Activated CD8-positive, alpha-beta memory T cell treated with anti-CD3 and anti-CD28 coated beads for 36 hours (primary cell): ENCODE results near the gene NUTM2B. TPM values are rescaled to one million over a fixed set of nuclear protein-coding genes. Genes with fewer than 3 reads are reported as not detected.
"Not testable (repeated sequence)": the region's sequence is repeated elsewhere in the genome, so short reads cannot be mapped to it uniquely, and the experiment has no call there.

Experiments
- CTCF ChIA-PET: fragments of 350-600 bp; sonication (Branson Sonifier 250); formaldehyde crosslinking; loops from one replicate; lab custom pipeline; 2021; ENCODE audit warnings: antibody characterized with exemption; lab: Charles Lee
- POLR2A ChIA-PET: fragments of 350-600 bp; sonication (Branson Sonifier 250); formaldehyde crosslinking; loops from one replicate; lab custom pipeline; 2021; ENCODE audit warnings: antibody characterized with exemption; lab: Charles Lee
- total RNA-seq, 2 experiments: library from RNA; stranded (reverse); gene quantifications; one replicate each; pipeline ENCODE4 v1.2.3, GENCODE V29; 2021

NUTM2B gene, protein sequence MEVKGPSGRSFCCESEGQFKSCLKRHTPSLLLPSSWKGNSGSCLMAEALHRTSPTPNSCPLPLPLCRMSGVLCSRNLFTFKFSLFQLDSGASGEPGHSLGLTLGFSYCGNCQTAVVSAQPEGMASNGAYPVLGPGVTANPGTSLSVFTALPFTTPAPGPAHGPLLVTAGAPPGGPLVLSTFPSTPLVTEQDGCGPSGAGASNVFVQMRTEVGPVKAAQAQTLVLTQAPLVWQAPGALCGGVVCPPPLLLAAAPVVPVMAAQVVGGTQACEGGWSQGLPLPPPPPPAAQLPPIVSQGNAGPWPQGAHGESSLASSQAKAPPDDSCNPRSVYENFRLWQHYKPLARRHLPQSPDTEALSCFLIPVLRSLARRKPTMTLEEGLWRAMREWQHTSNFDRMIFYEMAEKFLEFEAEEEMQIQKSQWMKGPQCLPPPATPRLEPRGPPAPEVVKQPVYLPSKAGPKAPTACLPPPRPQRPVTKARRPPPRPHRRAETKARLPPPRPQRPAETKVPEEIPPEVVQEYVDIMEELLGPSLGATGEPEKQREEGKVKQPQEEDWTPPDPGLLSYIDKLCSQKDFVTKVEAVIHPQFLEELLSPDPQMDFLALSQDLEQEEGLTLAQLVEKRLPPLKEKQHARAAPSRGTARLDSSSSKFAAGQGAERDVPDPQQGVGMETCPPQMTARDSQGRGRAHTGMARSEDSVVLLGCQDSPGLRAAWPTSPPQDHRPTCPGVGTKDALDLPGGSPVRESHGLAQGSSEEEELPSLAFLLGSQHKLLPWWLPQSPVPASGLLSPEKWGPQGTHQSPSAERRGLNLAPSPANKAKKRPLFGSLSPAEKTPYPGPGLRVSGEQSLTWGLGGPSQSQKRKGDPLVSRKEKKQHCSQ
- total RNA-seq = 1 to 10 TPM in 1 of 2 experiments, under 1 TPM in 1; 0.92 to 1.1 TPM

DNA sequence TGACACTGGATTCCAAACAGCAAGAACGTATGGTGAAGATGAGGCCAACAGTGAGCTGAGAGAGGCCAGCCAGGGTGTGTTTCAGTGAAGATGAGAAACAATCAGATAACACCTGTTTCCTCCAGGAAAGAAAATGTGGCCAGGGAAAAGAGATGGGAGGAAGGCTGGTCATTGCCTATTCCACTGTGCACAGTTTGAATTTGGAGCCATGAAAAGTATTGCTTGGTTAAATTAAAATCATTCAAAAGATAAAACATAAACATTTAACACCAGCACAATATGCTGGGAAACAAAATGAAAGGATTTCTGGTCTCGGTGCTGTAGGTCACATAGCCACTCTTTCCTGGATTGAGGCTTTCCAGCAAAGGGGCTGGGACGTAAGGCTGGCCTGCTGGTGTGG is at the start of gene NUTM2B:
Gene NUTM2B (plus strand): TSS at position 301 of the 400 bp plus-strand sequence. CDS start 383 bp downstream, outside the sequence.
- POLR2A ChIA-PET = not testable (repeated sequence)

DNA sequence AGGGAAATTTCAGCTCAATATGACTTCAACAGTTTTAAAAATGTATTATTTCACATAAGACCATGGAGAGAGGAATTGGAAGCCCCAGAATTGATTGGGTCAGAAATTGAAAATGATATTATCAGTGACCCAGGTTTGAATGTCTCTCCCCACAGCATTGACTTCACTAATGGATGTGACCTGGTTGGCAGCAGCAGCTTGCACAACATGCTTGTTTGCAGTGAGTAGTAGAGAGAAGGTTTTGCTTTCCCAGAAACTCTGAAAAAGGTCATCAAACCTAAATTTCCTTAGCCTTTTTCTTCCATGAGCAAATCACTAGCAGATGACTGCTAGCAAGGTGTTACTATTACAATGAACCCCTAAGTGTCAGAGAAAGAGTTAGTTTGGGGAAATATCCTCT is 39.7 kb upstream of the NUTM2B start:
- POLR2A ChIA-PET, CTCF ChIA-PET: not testable (repeated sequence)

More for the DNA sequence above, at the start of gene NUTM2B:
- CTCF ChIA-PET = not testable (repeated sequence)

GRCh38 chr10:79664686-79665085 is 38.3 kb upstream of the NUTM2B start:
- POLR2A ChIA-PET = not testable (repeated sequence)
- CTCF ChIA-PET = interaction anchor here (0.6 kb wide), 1 partner anchor 730 kb away, joined by 5 read pairs; no protein-coding TSS in a partner anchor

DNA sequence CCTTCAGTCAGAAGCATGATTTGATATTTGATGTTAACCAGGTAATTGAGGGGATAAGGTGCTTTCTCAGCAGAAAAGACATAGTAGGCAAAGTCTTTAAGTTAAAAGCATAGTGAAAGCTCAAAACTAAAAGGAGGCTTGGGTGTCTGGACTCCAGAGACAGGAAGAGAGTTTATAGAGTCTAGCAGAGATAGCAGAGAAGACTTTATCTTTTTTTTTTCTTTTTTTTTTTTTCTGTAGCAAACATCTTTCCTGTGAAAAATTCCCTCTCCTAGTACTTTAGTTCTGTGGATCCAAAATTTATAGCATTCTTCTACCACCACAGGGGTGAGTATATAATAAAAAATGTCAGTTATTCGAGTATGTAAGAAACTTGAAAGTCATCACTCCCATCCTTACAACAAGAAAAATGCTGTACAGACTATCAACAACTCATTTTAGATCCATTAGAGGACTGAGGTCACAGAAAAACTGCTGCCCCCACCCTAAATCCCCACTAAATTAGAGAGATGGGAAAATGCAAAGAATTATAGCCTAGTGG is 33.7 kb upstream of the NUTM2B start:
- CTCF ChIA-PET = not testable (repeated sequence)

GRCh38 chr10:79674878-79675277 is 28.1 kb upstream of the NUTM2B start:
- CTCF ChIA-PET, POLR2A ChIA-PET: not testable (repeated sequence)

More for the DNA sequence above, 33.7 kb upstream of the NUTM2B start:
- POLR2A ChIA-PET = not testable (repeated sequence)

DNA sequence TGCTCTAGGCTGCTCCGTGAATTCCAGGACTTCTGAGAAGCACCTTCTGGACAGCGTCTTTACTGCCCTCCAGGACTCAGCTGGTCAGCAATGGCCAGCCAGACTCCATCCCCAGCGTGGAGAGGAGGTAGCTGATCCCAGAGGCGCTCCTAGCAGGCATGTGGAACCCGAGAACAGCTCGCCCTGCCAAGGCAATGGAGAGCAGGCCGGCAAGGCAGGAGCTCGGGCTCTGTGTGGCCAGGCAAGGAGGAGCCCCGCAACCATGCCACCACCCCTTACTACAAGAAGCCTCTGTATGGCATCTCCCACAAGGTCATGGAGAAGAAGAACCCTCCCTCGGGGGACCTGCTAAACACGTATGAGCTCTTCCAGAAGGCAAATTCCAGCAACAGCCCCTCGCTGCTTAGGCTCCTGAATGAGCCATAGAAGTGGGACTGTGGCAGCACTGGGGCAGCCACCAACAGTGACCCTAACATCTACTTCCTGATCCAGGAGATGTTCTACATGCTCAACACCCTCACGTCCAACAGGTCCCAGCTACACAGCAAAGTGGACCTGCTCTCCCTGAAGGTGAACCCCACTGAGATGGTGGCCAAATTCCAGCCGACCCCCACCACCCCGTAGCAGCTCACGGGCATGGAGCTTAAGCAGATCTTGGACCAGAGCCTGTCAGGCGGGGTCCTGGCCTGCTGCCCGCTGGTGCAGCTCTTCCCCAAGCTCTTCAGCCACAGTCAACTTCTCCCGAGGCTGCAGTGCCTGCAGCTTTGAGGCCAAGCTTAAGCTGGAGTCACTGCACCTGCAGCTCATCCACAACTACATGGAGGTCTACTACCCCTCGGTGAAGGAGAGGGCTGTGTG is 19.8 kb upstream of the NUTM2B start:
- POLR2A ChIA-PET, CTCF ChIA-PET: not testable (repeated sequence)

GRCh38 chr10:79683884-79684720 is 18.9 kb upstream of the NUTM2B start:
- POLR2A ChIA-PET, CTCF ChIA-PET: not testable (repeated sequence)

DNA sequence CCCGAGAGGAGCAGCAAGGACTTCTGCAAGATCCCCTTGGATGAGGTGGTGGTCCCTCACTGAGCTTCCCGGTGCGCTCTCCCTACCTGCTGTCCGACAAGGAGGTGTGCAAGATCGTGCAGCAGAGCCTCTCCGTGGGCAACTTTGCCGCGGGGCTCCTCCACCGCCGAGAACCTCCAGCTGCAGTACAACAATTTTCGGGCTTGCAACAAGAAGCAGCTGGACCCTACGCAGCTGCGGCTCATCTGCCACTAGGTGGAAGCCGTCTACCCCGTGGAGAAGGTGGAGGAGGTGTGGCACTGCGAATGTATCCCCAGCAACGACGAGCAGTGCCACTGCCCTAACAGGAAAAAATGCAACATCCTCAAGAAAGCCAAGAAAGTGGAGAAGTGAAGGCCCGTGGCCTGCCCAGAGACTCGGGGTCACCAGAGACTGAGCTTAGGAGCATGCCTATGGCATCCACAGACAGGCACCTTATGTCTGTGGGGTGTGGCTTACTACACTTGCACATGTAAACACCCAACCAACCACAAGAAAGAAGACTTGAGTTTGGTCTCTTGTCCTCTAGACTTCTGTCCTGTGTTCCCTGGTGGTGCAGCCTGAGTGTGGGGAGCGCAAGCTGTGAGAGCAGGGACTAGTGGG is 17.9 kb upstream of the NUTM2B start:
- CTCF ChIA-PET, POLR2A ChIA-PET: not testable (repeated sequence)

DNA sequence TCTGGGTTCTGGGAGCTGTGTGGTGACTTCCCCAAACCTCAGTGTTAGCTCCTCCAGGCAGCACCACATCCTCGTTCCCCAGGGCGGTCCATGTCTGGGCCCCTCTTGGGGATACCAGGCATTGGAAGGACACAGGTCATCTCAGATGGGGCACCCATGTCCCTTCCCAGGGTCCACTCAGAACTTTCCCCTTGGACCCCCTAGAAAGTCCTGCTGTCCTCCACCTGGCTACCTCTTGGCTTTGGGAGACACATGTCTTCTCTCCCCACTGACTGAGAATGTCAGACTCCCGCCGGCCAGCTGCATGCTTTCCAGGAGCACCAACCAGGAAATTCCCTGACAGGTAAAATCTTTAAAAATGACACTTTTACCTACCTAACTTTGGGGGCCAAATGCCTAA is 16.4 kb upstream of the NUTM2B start:
- CTCF ChIA-PET, POLR2A ChIA-PET: not testable (repeated sequence)

DNA sequence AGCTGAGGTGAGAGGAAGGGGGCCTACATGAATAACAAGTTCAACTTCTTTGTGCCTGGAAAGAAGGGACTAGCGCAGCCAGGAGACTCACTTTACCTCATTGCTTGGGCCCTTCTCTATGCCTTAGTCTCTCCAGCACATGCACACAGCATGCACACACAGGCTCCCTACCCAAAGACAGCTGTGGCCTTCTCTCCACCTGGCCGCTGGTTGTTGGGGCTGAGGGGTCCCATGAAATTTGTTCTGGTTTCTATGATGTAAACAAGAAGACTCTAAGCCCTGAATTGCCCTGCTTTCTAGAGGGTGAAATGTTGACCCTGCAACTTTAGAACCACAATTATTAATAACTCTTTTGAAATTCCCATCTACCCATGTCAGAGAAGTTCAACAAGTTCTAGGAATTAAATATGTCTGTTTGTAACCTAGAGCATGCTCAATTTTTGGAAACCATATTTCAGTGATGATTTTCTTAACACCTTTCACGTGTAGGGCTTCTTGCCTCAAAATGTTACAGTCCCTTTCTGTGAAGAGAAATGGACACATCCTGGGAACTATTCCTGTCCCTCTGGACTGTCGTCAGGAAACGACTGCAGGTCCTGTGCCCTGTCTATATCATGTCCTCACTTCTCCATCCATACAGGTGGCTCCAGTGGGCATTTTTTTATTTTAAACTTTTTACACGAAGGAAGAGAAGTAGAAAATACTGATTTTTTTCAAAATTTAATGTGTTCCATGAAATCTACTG is 15.4 kb upstream of the NUTM2B start:
- CTCF ChIA-PET = not testable (repeated sequence)

GRCh38 chr10:79688798-79689197 is 14.2 kb upstream of the NUTM2B start:
- POLR2A ChIA-PET, CTCF ChIA-PET: not testable (repeated sequence)

More for the DNA sequence above, 15.4 kb upstream of the NUTM2B start:
- POLR2A ChIA-PET = not testable (repeated sequence)

DNA sequence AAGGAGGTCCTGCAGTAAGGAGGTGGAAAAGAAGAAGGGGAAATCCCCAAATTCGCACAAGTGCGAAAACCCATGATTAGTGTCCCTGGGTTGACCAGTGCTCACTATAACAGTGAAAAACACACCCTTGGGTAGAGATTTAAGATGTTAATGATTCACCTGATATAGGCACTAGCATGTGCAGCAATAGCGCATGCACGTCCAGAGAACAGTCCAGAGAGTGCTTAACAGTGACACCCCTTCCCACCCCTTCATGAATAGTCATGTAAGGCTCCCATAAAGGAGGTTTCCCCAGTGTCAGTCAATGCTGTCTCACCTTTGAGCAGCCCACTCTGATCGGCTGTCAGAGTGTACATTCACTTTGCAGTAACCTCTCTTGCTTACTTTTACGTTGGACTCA is 6.4 kb upstream of the NUTM2B start:
- POLR2A ChIA-PET, CTCF ChIA-PET: not testable (repeated sequence)

GRCh38 chr10:79697141-79697540 is 5.9 kb upstream of the NUTM2B start:
- POLR2A ChIA-PET, CTCF ChIA-PET: not testable (repeated sequence)

GRCh38 chr10:79700381-79700944 is 2.6 kb upstream of the NUTM2B start:
- POLR2A ChIA-PET, CTCF ChIA-PET: not testable (repeated sequence)

GRCh38 chr10:79707017-79707416 is 4.0 kb downstream of the NUTM2B start:
- CTCF ChIA-PET, POLR2A ChIA-PET: not testable (repeated sequence)

DNA sequence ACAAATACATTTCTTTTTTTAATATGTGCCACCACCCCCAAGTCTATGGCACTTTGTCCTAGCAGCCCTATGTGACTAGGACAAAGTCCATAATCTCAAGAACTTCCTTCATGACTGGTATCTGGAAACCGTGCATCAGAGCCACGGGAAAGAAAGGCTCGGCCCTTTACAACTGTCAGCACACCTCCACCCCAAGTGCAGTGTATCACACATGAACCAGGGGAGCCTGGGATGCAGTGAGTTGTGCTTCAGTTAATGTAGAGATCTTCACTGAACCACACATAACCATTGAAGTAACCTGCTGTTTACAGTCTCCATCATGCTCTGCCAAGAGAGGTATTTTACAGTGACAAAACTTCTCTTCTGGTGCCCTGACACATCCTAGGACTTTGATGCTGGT is 11.9 kb downstream of the NUTM2B start:
- CTCF ChIA-PET, POLR2A ChIA-PET: not testable (repeated sequence)
